H1 (cell line): Measurements from ENCODE around the gene HNRNPM. TPM values are rescaled to one million over a fixed set of nuclear protein-coding genes. Genes with fewer than 3 reads are reported as not detected.

Experiments
- BCL11A ChIP-seq, 2 experiments: IDR thresholded peaks; one replicate each; pipeline ENCODE4 v1.6.1; 2011; ENCODE audit warnings: low read depth in 2 of 2, low read length in 2 of 2, mild to moderate bottlenecking in 2 of 2
- CBX8 ChIP-seq: fragments of 300-800, 300-1000 bp; sonication (generic); IDR thresholded peaks from 2 replicates; pipeline ENCODE4 v1.7.1; 2016; ENCODE audit warnings: low read depth, low read length, borderline replicate concordance
- GTF2F1 ChIP-seq: IDR thresholded peaks from 2 replicates; pipeline ENCODE4 v1.6.1; 2012; ENCODE audit warnings: low read depth, low read length, improper control_type of control experiment, borderline replicate concordance
- KDM1A ChIP-seq: fragments of 200-600, 300-600 bp; sonication (generic); IDR thresholded peaks from 2 replicates; pipeline ENCODE4 v1.7.1; 2016; ENCODE audit warnings: mild to moderate bottlenecking, low read length, borderline replicate concordance
- POLR2A ChIP-seq, 2 experiments: IDR thresholded peaks; 1 replicate in 1 of 2; 2 replicates in 1 of 2; pipeline ENCODE4 v1.6.1; 2011; ENCODE audit warnings: low read depth in 2 of 2, low read length in 2 of 2, mild to moderate bottlenecking in 2 of 2; ENCODE audit errors: control extremely low read depth in 1 of 2
- RNF2 ChIP-seq: fragments of 200-900, 300-1000 bp; sonication (generic); IDR thresholded peaks from 2 replicates; pipeline ENCODE4 v1.7.1; 2016; ENCODE audit warnings: borderline replicate concordance, low read depth, mild to moderate bottlenecking, antibody characterized with exemption, low read length; ENCODE audit not compliant: poor library complexity, severe bottlenecking; ENCODE audit errors: missing control alignments
- SUZ12 ChIP-seq: fragments of 200-600 bp; sonication (generic); IDR thresholded peaks from 2 replicates; pipeline ENCODE4 v1.6.1; 2012; ENCODE audit warnings: mild to moderate bottlenecking, inconsistent platforms, low read length, moderate library complexity, mixed read lengths
- polyA plus RNA-seq, 7 experiments: library from polyadenylated mRNA; depleted of rRNA in 3 of 7; stranded (reverse) in 5 of 7; unstranded in 2 of 7; fragments of >200 nt in 5 of 7; fragments of 200-250 nt in 2 of 7; gene quantifications; 1 replicate in 5 of 7; 2 replicates in 1 of 7; 4 replicates in 1 of 7; pipeline versions ENCODE4 v1.2.1 to v1.2.3, GENCODE V29; 2011 to 2013; ENCODE audit warnings: missing spikeins in 2 of 7, mixed read lengths in 2 of 7
- total RNA-seq: library from RNA; stranded (reverse); fragmentation: NEBNext Ultra II Directional; extraction: Animal tissue kit (Norgen Biotek cat#: 25700); gene quantifications from 2 replicates; pipeline ENCODE4 v1.2.1, GENCODE V29; 2021
- TF ChIP-seq, protein P1 (sequence below): fragments of 300-600 bp; sonication (generic); IDR thresholded peaks from 2 replicates; pipeline ENCODE4 v1.7.1; 2012; ENCODE audit warnings: low read length, moderate library complexity, mild to moderate bottlenecking, inconsistent platforms; ENCODE audit not compliant: insufficient replicate concordance
- TF ChIP-seq, protein P2 (sequence below): IDR thresholded peaks from 2 replicates; pipeline ENCODE4 v1.6.1; 2011; ENCODE audit warnings: low read length, improper control_type of control experiment

HNRNPM gene
- total and polyA plus RNA-seq, 2 of the 8 experiments (the other 6 are each of a cell fraction or from before 2014, with no cell fraction given): 375 to 474 TPM

DNA sequence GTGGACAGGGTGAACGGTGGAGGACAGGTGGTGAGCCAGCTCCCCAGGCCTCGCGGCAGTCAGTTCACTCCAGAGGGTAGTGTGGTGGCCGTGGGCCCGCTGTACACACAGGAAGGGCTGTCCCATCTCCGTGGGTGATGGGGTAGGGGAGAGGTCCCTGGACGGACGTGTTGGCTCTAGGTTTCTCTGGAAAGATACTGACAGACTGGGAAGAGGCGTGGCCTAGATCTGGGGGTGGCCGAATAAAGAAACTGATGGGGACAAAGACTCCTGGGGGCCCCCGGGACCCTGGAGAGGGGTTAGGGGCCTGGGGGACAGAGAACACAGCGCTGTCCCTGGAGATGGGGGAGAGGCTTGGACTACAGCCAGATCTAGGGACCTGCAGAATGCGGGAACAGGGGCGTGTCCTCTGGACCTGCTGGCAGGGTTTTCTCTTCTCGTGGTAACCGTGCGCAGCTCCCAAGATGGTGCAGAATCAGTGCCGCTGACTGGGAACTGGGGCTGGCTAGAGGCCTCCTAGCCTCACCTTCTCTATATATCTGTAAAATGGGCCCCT, 61.7 kb downstream of the HNRNPM start (continued):
- TF ChIP-seq, protein P1, sequence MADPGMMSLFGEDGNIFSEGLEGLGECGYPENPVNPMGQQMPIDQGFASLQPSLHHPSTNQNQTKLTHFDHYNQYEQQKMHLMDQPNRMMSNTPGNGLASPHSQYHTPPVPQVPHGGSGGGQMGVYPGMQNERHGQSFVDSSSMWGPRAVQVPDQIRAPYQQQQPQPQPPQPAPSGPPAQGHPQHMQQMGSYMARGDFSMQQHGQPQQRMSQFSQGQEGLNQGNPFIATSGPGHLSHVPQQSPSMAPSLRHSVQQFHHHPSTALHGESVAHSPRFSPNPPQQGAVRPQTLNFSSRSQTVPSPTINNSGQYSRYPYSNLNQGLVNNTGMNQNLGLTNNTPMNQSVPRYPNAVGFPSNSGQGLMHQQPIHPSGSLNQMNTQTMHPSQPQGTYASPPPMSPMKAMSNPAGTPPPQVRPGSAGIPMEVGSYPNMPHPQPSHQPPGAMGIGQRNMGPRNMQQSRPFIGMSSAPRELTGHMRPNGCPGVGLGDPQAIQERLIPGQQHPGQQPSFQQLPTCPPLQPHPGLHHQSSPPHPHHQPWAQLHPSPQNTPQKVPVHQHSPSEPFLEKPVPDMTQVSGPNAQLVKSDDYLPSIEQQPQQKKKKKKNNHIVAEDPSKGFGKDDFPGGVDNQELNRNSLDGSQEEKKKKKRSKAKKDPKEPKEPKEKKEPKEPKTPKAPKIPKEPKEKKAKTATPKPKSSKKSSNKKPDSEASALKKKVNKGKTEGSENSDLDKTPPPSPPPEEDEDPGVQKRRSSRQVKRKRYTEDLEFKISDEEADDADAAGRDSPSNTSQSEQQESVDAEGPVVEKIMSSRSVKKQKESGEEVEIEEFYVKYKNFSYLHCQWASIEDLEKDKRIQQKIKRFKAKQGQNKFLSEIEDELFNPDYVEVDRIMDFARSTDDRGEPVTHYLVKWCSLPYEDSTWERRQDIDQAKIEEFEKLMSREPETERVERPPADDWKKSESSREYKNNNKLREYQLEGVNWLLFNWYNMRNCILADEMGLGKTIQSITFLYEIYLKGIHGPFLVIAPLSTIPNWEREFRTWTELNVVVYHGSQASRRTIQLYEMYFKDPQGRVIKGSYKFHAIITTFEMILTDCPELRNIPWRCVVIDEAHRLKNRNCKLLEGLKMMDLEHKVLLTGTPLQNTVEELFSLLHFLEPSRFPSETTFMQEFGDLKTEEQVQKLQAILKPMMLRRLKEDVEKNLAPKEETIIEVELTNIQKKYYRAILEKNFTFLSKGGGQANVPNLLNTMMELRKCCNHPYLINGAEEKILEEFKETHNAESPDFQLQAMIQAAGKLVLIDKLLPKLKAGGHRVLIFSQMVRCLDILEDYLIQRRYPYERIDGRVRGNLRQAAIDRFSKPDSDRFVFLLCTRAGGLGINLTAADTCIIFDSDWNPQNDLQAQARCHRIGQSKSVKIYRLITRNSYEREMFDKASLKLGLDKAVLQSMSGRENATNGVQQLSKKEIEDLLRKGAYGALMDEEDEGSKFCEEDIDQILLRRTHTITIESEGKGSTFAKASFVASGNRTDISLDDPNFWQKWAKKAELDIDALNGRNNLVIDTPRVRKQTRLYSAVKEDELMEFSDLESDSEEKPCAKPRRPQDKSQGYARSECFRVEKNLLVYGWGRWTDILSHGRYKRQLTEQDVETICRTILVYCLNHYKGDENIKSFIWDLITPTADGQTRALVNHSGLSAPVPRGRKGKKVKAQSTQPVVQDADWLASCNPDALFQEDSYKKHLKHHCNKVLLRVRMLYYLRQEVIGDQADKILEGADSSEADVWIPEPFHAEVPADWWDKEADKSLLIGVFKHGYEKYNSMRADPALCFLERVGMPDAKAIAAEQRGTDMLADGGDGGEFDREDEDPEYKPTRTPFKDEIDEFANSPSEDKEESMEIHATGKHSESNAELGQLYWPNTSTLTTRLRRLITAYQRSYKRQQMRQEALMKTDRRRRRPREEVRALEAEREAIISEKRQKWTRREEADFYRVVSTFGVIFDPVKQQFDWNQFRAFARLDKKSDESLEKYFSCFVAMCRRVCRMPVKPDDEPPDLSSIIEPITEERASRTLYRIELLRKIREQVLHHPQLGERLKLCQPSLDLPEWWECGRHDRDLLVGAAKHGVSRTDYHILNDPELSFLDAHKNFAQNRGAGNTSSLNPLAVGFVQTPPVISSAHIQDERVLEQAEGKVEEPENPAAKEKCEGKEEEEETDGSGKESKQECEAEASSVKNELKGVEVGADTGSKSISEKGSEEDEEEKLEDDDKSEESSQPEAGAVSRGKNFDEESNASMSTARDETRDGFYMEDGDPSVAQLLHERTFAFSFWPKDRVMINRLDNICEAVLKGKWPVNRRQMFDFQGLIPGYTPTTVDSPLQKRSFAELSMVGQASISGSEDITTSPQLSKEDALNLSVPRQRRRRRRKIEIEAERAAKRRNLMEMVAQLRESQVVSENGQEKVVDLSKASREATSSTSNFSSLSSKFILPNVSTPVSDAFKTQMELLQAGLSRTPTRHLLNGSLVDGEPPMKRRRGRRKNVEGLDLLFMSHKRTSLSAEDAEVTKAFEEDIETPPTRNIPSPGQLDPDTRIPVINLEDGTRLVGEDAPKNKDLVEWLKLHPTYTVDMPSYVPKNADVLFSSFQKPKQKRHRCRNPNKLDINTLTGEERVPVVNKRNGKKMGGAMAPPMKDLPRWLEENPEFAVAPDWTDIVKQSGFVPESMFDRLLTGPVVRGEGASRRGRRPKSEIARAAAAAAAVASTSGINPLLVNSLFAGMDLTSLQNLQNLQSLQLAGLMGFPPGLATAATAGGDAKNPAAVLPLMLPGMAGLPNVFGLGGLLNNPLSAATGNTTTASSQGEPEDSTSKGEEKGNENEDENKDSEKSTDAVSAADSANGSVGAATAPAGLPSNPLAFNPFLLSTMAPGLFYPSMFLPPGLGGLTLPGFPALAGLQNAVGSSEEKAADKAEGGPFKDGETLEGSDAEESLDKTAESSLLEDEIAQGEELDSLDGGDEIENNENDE: no peak
- TF ChIP-seq GTF2F1 (no peak), CBX8 (no peak), BCL11A (IDR thresholded peaks at IDR 0.05; ENCODE audit: low read depth in 2 of 2, low read length in 2 of 2) (no peak), POLR2A (IDR thresholded peaks at IDR 0.05; ENCODE audit: control extremely low read depth in 1 of 2, low read depth in 2 of 2, low read length in 2 of 2) (0 out of 3 replicates have a peak, but pooled peaks of 1 of the 2 experiments have one; percentile 11), RNF2 (no peak), SUZ12 (no peak), KDM1A (no peak)
- TF ChIP-seq, protein P2, sequence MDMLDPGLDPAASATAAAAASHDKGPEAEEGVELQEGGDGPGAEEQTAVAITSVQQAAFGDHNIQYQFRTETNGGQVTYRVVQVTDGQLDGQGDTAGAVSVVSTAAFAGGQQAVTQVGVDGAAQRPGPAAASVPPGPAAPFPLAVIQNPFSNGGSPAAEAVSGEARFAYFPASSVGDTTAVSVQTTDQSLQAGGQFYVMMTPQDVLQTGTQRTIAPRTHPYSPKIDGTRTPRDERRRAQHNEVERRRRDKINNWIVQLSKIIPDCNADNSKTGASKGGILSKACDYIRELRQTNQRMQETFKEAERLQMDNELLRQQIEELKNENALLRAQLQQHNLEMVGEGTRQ: no peak
